Ovary (tissue), 9 donors: ENCODE measurements around the gene IL23R. TPM values are rescaled to one million over a fixed set of nuclear protein-coding genes. Genes with fewer than 3 reads are reported as not detected.

ENCODE experiments used
- DNase-seq, 5 donors: peaks; one replicate each; pipeline ENCODE4 v3.0.0-alpha.2; 2019 to 2020
- H3K27ac ChIP-seq, 2 donors: fragments of 200-600 bp; one replicate each; pipeline versions ENCODE4 v1.5.1 to v1.8.0; 2019 to 2022
- H3K27me3 ChIP-seq: fragments of 200-600 bp; one replicate; pipeline ENCODE4 v1.8.0; 2022
- H3K36me3 ChIP-seq: fragments of 200-600 bp; sonication (generic); one replicate; pipeline ENCODE4 v1.5.1; 2019
- H3K4me1 ChIP-seq: one replicate; pipeline ENCODE4 v1.8.1; 2013; ENCODE audit warnings: mild to moderate bottlenecking, moderate library complexity; ENCODE audit not compliant: insufficient read depth
- H3K4me3 ChIP-seq: fragments of 200-600 bp; sonication (generic); one replicate; pipeline ENCODE4 v1.5.1; 2017
- H3K9me3 ChIP-seq, 2 donors: fragments of 200-600 bp in 1 of 2; sonication (generic) in 1 of 2; one replicate each; pipeline versions ENCODE4 v1.5.1 to v1.8.1; 2013 to 2019; ENCODE audit warnings: mild to moderate bottlenecking in 1 of 2, moderate library complexity in 1 of 2
- EP300 ChIP-seq: sonication (generic); formaldehyde crosslinking; IDR thresholded peaks from one replicate; pipeline ENCODE4 v1.6.1; 2017; ENCODE audit warnings: antibody characterized with exemption
- POLR2A ChIP-seq: fragments of 450-650 bp; IDR thresholded peaks from one replicate; pipeline ENCODE4 v1.6.1; 2017; ENCODE audit warnings: antibody characterized with exemption, mild to moderate bottlenecking, moderate library complexity
- WGBS, 3 donors: extraction: QIAGEN DNeasy Blood & Tissue Kit in 1 of 3; methylation state at CpG; one replicate each; pipeline versions ENCODE4 v1.1.5 to v1.1.7; 2013 to 2017; 5-methylcytosine and 5-hydroxymethylcytosine counted together
- intact Hi-C, 4 donors: fragments of 100-400 bp; cut with DNase I; formaldehyde crosslinking; loops; one replicate each; pipeline versions ENCODE4 v1.11.0 to v1.15.1; 2022 to 2023
- polyA plus RNA-seq, 2 donors: library from polyadenylated mRNA; stranded (reverse); fragments of 200-250 nt in 1 of 2; fragments of 350-450 nt in 1 of 2; fragmentation: Illumina TruSeq in 1 of 2; extraction: RNeasy Lipid Tissue Mini Kit (QIAGEN cat#74804) in 1 of 2; gene quantifications; one replicate each; pipeline ENCODE4 v1.2.3, GENCODE V29; 2013 to 2014
- total RNA-seq, 7 donors: library from RNA; depleted of rRNA in 2 of 7; stranded (reverse); fragments of >200 nt in 2 of 7; fragmentation: NEBNext Ultra II Directional in 3 of 7; extraction: Animal tissue kit (Norgen Biotek cat#: 25700) in 3 of 7; gene quantifications; one replicate each; pipeline versions ENCODE4 v1.1.0 to v1.2.4, GENCODE V29; 2016 to 2023
- TF ChIP-seq, protein P1 (sequence below), 3 donors: fragments of 450-650 bp in 2 of 3; fragments of 200-600 bp in 1 of 3; IDR thresholded peaks; one replicate each; pipeline versions ENCODE4 v1.5.1 to v1.8.0; 2016 to 2022; ENCODE audit warnings: antibody characterized with exemption in 3 of 3, mild to moderate bottlenecking in 1 of 3
- donor health status: DM: no; HTN: no; CAD: no; lungs with moderate emphysema.
- donor health status: DM: no; HTN: no; CAD: no.
- donor health status: Bipolar disorder and iron deficiency.
- donor health status: DM: yes; HTN: yes; CAD: no.
- donor health status: DM: no; HTN: no; CAD: no.
- donor health status: DM: yes; HTN: yes; CAD: no.

IL23R gene
- total and polyA plus RNA-seq, 9 donors: 0.02 to 0.68 TPM; not detected in 7

GRCh38 chr1:67273591-67273990 lies 107.3 kb downstream of the IL23R start:
- Histone ChIP-seq H3K36me3 (no peaks in the 10 kb centered on the region), H3K4me1 (no peaks in the 10 kb centered on the region), H3K9me3 (no peaks in the 10 kb centered on the region), H3K4me3 (no peak overlapping the region), H3K27me3 (no peaks in the 10 kb centered on the region), H3K27ac (no peak overlapping the region)
- 89 to 95% (median 89%) methylated on average over 4 of the region's 4 CpGs for WGBS, 3 donors
- TF ChIP-seq, protein P1, sequence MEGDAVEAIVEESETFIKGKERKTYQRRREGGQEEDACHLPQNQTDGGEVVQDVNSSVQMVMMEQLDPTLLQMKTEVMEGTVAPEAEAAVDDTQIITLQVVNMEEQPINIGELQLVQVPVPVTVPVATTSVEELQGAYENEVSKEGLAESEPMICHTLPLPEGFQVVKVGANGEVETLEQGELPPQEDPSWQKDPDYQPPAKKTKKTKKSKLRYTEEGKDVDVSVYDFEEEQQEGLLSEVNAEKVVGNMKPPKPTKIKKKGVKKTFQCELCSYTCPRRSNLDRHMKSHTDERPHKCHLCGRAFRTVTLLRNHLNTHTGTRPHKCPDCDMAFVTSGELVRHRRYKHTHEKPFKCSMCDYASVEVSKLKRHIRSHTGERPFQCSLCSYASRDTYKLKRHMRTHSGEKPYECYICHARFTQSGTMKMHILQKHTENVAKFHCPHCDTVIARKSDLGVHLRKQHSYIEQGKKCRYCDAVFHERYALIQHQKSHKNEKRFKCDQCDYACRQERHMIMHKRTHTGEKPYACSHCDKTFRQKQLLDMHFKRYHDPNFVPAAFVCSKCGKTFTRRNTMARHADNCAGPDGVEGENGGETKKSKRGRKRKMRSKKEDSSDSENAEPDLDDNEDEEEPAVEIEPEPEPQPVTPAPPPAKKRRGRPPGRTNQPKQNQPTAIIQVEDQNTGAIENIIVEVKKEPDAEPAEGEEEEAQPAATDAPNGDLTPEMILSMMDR (IDR thresholded peaks at IDR 0.05): no peak
- no peak for DNase-seq
- intact Hi-C loops: no loop called here

GRCh38 chr1:67274623-67275325 lies 108.5 kb downstream of the IL23R start:
- intact Hi-C loops: no loop called here
- Histone ChIP-seq H3K36me3 (no peaks in the 10 kb centered on the region), H3K27me3 (no peaks in the 10 kb centered on the region), H3K4me3 (no peak overlapping the region), H3K9me3 (no peaks in the 10 kb centered on the region), H3K4me1 (no peaks in the 10 kb centered on the region), H3K27ac (no peak overlapping the region)
- TF ChIP-seq, protein P1 (IDR thresholded peaks at IDR 0.05): no peak
- TF ChIP-seq POLR2A (no peak), EP300 (no peak)
- 79 to 83% (median 80%) methylated on average over 5 of the region's 5 CpGs for WGBS, 3 donors
- DNase-seq: no peak

DNA sequence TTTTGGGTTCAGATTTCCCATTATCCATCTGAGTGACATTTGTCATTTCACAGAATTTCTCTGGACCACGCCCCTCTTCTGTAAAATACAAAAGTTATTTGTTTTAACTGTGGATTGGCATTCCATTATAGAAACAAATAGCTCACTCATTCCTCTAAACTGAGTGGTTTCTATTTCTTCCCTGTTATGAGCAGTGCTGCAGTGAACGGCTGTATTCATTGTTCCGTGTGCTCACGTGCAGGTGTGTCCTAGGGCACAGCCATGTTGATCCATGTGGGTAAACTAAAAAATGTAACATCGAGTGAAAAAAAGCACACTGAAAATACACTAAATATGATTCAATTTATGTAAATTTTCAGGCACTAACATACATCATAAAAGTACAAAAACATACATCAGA lies 114.4 kb downstream of the IL23R start:
- WGBS, 3 donors: 80 to 87% (median 82%) methylated on average over 5 of the region's 5 CpGs
- H3K4me1 ChIP-seq: no peaks in the 10 kb centered on the region
- no peak overlapping the region for H3K4me3 ChIP-seq
- no peak for DNase-seq
- no peaks in the 10 kb centered on the region for H3K9me3 ChIP-seq
- intact Hi-C loops: no loop called here
- TF ChIP-seq, protein P1 (IDR thresholded peaks at IDR 0.05): no peak
- TF ChIP-seq EP300: no peak
- no peak for TF ChIP-seq POLR2A
- no peaks in the 10 kb centered on the region for H3K36me3 ChIP-seq
- no peaks in the 10 kb centered on the region for H3K27me3 ChIP-seq
- no peak overlapping the region for H3K27ac ChIP-seq

DNA sequence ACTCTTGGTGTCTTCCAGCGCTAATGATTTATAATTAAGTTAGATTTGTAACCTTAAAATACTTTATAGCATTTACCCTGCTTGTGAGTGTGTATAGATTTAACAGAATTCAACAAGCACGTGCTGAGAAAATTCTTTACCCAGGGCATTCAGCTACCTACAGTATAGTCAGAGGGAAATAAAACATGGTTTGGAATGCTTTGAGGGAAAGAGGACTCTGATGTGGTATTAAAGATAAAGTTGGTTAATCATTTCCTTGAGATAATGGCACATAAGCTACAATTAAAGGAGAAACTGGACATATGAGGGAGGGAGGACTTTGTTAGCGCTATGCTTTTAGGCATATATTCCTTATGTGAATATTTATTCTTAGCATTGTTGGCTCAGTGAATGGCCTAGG lies 115.0 kb downstream of the IL23R start:
- no peaks in the 10 kb centered on the region for H3K36me3 ChIP-seq
- H3K27ac ChIP-seq: no peak overlapping the region
- intact Hi-C loops: no loop called here
- no peak for DNase-seq
- no peaks in the 10 kb centered on the region for H3K4me1 ChIP-seq
- H3K9me3 ChIP-seq: no peaks in the 10 kb centered on the region
- H3K27me3 ChIP-seq: no peaks in the 10 kb centered on the region
- TF ChIP-seq, protein P1 (IDR thresholded peaks at IDR 0.05): no peak
- no peak for TF ChIP-seq POLR2A
- TF ChIP-seq EP300: no peak
- 38 to 49% (median 46%) methylated on average over 3 of the region's 3 CpGs for WGBS, 3 donors
- H3K4me3 ChIP-seq: no peak overlapping the region
